Sigmoid colon (tissue), 7 donors: ENCODE results near the gene RHEB. TPM values are rescaled to one million over a fixed set of nuclear protein-coding genes. Genes with fewer than 3 reads are reported as not detected.

Experiments
- DNase-seq: peaks from one replicate; pipeline ENCODE4 v3.0.0-alpha.2; 2019
- H3K27ac ChIP-seq, 4 donors: fragments of 200-600 bp; sonication (generic); one replicate each; pipeline ENCODE4 v1.5.1; 2016 to 2019; ENCODE audit warnings: mild to moderate bottlenecking in 1 of 4
- H3K27me3 ChIP-seq, 3 donors: fragments of 200-600 bp; sonication (generic); one replicate each; pipeline ENCODE4 v1.5.1; 2019; ENCODE audit warnings: mild to moderate bottlenecking in 1 of 3
- H3K36me3 ChIP-seq, 4 donors: fragments of 200-600 bp; sonication (generic); one replicate each; pipeline ENCODE4 v1.5.1; 2016 to 2019
- H3K4me1 ChIP-seq, 4 donors: fragments of 200-600 bp; sonication (generic); one replicate each; pipeline ENCODE4 v1.5.1; 2017 to 2019
- H3K4me3 ChIP-seq, 4 donors: fragments of 200-600 bp; sonication (generic); one replicate each; pipeline ENCODE4 v1.5.1; 2017 to 2019; ENCODE audit warnings: mild to moderate bottlenecking in 2 of 4, moderate library complexity in 1 of 4
- H3K9me3 ChIP-seq, 4 donors: fragments of 200-600 bp in 3 of 4; sonication (generic) in 3 of 4; one replicate each; pipeline versions ENCODE4 v1.5.1 to v1.6.1; 2013 to 2019
- EP300 ChIP-seq, 4 donors: sonication (generic); formaldehyde crosslinking; IDR thresholded peaks; one replicate each; pipeline ENCODE4 v1.6.1; 2017; ENCODE audit warnings: antibody characterized with exemption in 4 of 4
- POLR2A ChIP-seq, 2 donors: fragments of 450-650 bp; IDR thresholded peaks; one replicate each; pipeline ENCODE4 v1.6.1; 2016; ENCODE audit warnings: antibody characterized with exemption in 2 of 2, mild to moderate bottlenecking in 2 of 2, moderate library complexity in 2 of 2
- POLR2AphosphoS5 ChIP-seq, 4 donors: sonication (generic); formaldehyde crosslinking; IDR thresholded peaks; one replicate each; pipeline ENCODE4 v1.6.1; 2017; ENCODE audit warnings: antibody characterized with exemption in 4 of 4
- WGBS, 2 donors: extraction: QIAGEN DNeasy Blood & Tissue Kit; methylation state at CpG; one replicate each; pipeline ENCODE4 v1.1.7; 2013; 5-methylcytosine and 5-hydroxymethylcytosine counted together
- intact Hi-C: fragments of 100-400 bp; cut with DNase I; formaldehyde crosslinking; loops from one replicate; pipeline ENCODE4 v1.15.1; 2023
- polyA plus RNA-seq, 3 donors: library from polyadenylated mRNA; stranded (reverse); fragments of 200-250 nt; gene quantifications; one replicate each; pipeline ENCODE4 v1.2.3, GENCODE V29; 2013
- total RNA-seq, 4 donors: library from RNA; depleted of rRNA; stranded (reverse); fragments of >200 nt; gene quantifications; one replicate each; pipeline ENCODE4 v1.1.0, GENCODE V29; 2016
- TF ChIP-seq, protein P1 (sequence below), 4 experiments: fragments of 450-650 bp in 3 of 4; fragments of 200-600 bp in 1 of 4; IDR thresholded peaks; one replicate each; pipeline ENCODE4 v1.5.1; 2016 to 2019; ENCODE audit warnings: antibody characterized with exemption in 4 of 4, mild to moderate bottlenecking in 3 of 4, moderate library complexity in 2 of 4
- donor health status: healthy with polysubstance abuse.
- donor health status: Bipolar disorder and iron deficiency.
- donor health status: healthy.

The RHEB gene
- total and polyA plus RNA-seq, 7 donors, result 48.3 to 162 (median 121) TPM

DNA sequence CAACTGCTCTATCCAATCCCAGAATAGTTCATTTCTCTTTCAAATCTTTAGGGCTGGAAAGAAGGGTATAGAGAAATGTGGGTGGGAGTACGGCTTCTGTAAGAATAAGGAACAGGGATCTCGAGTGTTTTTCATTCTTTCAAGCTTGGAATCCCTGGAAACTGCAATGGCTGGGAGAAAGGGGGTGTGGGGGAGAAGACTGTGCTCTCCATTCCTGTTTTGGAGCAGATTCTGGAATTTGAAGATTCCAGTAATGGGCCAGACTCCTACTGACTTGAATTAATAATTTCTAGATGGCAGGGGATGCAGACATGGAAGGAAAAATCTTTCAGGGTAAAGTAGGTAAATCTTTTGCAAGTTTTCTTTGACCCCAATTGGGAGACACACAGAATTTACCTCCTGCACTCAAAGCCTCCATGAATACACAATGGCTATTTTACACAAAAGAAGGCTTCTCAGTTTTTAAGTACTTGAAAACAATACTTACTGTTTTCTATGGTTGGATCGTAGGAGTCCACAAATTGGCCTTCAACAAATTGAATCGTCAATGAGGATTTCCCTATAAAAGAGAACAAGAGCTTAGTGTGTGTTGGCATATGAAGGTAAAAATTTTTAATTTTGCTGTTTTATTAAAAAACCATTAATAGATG lies 29.1 kb downstream of the RHEB start:
- peaks cover 0 to 81% (median 72%) of the 10 kb centered on the region in 4 donors for H3K4me1 ChIP-seq
- 91 to 96% methylated on average over 4 of the region's 4 CpGs for WGBS, 2 donors
- TF ChIP-seq, protein P1, sequence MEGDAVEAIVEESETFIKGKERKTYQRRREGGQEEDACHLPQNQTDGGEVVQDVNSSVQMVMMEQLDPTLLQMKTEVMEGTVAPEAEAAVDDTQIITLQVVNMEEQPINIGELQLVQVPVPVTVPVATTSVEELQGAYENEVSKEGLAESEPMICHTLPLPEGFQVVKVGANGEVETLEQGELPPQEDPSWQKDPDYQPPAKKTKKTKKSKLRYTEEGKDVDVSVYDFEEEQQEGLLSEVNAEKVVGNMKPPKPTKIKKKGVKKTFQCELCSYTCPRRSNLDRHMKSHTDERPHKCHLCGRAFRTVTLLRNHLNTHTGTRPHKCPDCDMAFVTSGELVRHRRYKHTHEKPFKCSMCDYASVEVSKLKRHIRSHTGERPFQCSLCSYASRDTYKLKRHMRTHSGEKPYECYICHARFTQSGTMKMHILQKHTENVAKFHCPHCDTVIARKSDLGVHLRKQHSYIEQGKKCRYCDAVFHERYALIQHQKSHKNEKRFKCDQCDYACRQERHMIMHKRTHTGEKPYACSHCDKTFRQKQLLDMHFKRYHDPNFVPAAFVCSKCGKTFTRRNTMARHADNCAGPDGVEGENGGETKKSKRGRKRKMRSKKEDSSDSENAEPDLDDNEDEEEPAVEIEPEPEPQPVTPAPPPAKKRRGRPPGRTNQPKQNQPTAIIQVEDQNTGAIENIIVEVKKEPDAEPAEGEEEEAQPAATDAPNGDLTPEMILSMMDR (IDR thresholded peaks at IDR 0.05), result no peak
- TF ChIP-seq POLR2AphosphoS5 (IDR thresholded peaks at IDR 0.05) (no peak), POLR2A (IDR thresholded peaks at IDR 0.05) (no peak), EP300 (IDR thresholded peaks at IDR 0.05) (no peak)

DNA sequence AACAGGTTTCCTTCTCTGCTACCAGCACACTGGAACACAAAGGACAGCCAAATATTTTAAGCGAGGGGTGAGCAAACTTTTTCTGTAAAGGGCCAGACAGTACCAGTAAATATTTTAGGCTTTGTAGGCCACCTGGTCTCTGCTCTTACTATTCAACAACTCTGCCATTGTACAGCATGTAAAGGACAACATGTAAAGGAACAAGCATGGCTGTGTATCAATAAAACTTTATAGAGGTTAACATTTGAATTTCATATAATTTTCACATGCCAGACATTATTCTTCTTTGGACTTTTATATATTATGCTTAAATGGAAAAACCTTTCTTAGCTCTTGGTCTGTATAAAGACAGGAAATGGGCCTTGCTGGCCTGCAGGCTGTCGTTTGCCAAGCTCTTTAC lies 30.2 kb downstream of the RHEB start:
- Histone ChIP-seq H3K36me3 (peaks cover 0 to 39% (median 14%) of the 10 kb centered on the region in 4 donors), H3K27me3 (no peaks in the 10 kb centered on the region), H3K9me3 (no peaks in the 10 kb centered on the region), H3K4me3 (no peak overlapping the region), H3K4me1 (peaks cover 0 to 81% (median 72%) of the 10 kb centered on the region in 4 donors), H3K27ac (peak overlapping the region in 3 of 4 donors; percentile 15 to 29 (median 27))
- WGBS, 2 donors, result 84 to 86% methylated on average over 2 of the region's 2 CpGs
- TF ChIP-seq, protein P1 (IDR thresholded peaks at IDR 0.05), result no peak
- no peak for TF ChIP-seq POLR2AphosphoS5 (IDR thresholded peaks at IDR 0.05)
- no peak for TF ChIP-seq POLR2A (IDR thresholded peaks at IDR 0.05)
- TF ChIP-seq EP300 (IDR thresholded peaks at IDR 0.05), result no peak
- intact Hi-C loops, result no loop called here
- DNase-seq, result no peak

More for the DNA sequence above, 29.1 kb downstream of the RHEB start:
- H3K9me3 ChIP-seq, result no peaks in the 10 kb centered on the region
- peak overlapping the region in 3 of 4 donors; percentile 27 to 29 (median 27) for H3K27ac ChIP-seq
- peaks cover 0 to 36% (median 13%) of the 10 kb centered on the region in 4 donors for H3K36me3 ChIP-seq
- no peak overlapping the region for H3K4me3 ChIP-seq
- no peaks in the 10 kb centered on the region for H3K27me3 ChIP-seq
- intact Hi-C loops, result no loop called here
- DNase-seq, result no peak

DNA sequence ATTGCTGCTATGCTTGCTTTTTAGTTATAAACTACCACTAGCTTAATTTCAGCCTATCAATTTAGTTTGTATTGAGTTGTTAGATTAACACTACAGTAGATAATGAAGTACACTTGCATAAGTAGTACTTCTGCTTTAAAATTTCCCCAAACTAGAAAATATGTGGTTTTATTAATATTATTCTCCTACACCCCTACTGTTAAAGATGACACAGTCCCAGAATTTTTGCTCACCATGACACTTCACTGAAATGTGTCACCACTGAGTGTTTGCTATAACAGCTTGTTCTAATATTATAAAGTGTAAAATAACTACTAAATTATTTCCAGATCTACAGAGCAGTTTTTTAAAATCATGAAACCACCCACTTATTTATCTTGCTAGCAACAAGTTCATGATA lies 31.6 kb downstream of the RHEB start:
- no peak for DNase-seq
- Histone ChIP-seq H3K27ac (peak overlapping the region in 2 of 4 donors; percentile 35 to 67), H3K36me3 (peaks cover 0 to 51% (median 24%) of the 10 kb centered on the region in 4 donors), H3K4me1 (peaks cover 0 to 73% (median 68%) of the 10 kb centered on the region in 4 donors), H3K9me3 (no peaks in the 10 kb centered on the region), H3K4me3 (no peak overlapping the region), H3K27me3 (no peaks in the 10 kb centered on the region)
- no peak for TF ChIP-seq POLR2A (IDR thresholded peaks at IDR 0.05)
- TF ChIP-seq POLR2AphosphoS5 (IDR thresholded peaks at IDR 0.05), result no peak
- intact Hi-C loops, result no loop called here

DNA sequence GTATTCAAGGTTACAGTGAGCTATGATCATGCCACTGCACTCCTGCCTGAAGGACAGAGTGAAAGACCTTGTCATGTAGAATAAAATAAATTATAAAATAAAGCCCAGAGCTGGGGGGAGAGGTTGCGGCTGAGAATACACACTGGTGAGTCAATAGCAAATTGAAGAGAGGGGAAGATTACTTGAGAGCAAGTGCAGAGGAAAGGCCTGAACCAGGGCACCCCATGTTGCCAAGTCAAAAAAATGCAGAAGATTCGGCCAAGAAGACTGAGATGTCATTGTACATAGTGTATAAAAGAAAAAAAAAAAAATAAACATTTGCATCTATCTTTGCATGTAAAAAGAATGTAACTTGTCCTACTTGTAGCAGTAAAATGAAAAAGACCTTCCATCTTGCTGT lies 32.5 kb downstream of the RHEB start:
- Histone ChIP-seq H3K4me3 (no peak overlapping the region), H3K4me1 (peaks cover 0 to 77% (median 70%) of the 10 kb centered on the region in 4 donors), H3K27me3 (no peaks in the 10 kb centered on the region), H3K36me3 (peaks cover 0 to 54% (median 24%) of the 10 kb centered on the region in 4 donors), H3K9me3 (no peaks in the 10 kb centered on the region), H3K27ac (peak overlapping the region; percentile 40 to 67 (median 53))
- DNase-seq, result no peak
- 92 to 93% methylated on average over 2 of the region's 2 CpGs for WGBS, 2 donors
- intact Hi-C loops, result no loop called here
- no peak for TF ChIP-seq POLR2A (IDR thresholded peaks at IDR 0.05)

DNA sequence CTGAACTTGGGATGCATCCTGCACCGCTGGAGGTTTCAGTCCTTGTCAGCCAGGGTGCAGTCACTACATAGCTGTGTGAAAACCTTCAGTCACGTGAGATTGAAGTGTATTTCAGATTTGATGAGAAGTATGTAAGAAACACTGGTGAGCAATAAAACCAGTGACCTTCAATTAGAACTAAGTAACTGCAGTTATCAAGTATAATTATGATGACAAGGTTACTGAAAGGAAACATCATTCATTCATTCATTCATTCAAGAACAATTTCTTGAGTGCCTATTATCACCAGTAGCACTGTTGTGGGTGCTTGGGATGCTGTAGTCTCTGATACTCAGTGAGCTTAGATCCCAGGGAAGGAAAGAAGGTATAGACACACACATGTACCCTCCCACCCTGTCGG lies 33.6 kb downstream of the RHEB start:
- Histone ChIP-seq H3K27me3 (no peaks in the 10 kb centered on the region), H3K36me3 (peaks cover 0 to 56% (median 24%) of the 10 kb centered on the region in 4 donors), H3K4me3 (no peak overlapping the region), H3K4me1 (peaks cover 0 to 81% (median 74%) of the 10 kb centered on the region in 4 donors), H3K9me3 (no peaks in the 10 kb centered on the region), H3K27ac (peak overlapping the region in 2 of 4 donors; percentile 67 to 75)
- WGBS, 2 donors, result 97 to 98% methylated on average over 3 of the region's 3 CpGs
- TF ChIP-seq POLR2AphosphoS5 (IDR thresholded peaks at IDR 0.05), result no peak
- no peak for TF ChIP-seq EP300 (IDR thresholded peaks at IDR 0.05)
- TF ChIP-seq, protein P1 (IDR thresholded peaks at IDR 0.05), result no peak
- TF ChIP-seq POLR2A (IDR thresholded peaks at IDR 0.05), result no peak
- intact Hi-C loops, result no loop called here
- DNase-seq, result no peak
